SK-N-MC (cell line): ENCODE data around the gene CPLX3.

Experiments used
- EZH2 ChIP-seq: fragments of 200-600 bp; sonication (generic); IDR thresholded peaks from one replicate; pipeline ENCODE4 v1.6.1; 2017; ENCODE audit warnings: antibody characterized with exemption
- FOXP2 ChIP-seq: optimal IDR thresholded peaks from 2 replicates; pipeline ENCODE3; 2011; ENCODE audit warnings: mild to moderate bottlenecking, moderate library complexity; ENCODE audit not compliant: insufficient read depth; ENCODE audit errors: extremely low read length, control extremely low read depth

- no peak for TF ChIP-seq EZH2
- no peak for TF ChIP-seq FOXP2
These were observed 25.0 kb upstream of the CPLX3 start for GRCh38 chr15:74801311-74801997.
